ENCODE data around the gene FAM240A.

DNA sequence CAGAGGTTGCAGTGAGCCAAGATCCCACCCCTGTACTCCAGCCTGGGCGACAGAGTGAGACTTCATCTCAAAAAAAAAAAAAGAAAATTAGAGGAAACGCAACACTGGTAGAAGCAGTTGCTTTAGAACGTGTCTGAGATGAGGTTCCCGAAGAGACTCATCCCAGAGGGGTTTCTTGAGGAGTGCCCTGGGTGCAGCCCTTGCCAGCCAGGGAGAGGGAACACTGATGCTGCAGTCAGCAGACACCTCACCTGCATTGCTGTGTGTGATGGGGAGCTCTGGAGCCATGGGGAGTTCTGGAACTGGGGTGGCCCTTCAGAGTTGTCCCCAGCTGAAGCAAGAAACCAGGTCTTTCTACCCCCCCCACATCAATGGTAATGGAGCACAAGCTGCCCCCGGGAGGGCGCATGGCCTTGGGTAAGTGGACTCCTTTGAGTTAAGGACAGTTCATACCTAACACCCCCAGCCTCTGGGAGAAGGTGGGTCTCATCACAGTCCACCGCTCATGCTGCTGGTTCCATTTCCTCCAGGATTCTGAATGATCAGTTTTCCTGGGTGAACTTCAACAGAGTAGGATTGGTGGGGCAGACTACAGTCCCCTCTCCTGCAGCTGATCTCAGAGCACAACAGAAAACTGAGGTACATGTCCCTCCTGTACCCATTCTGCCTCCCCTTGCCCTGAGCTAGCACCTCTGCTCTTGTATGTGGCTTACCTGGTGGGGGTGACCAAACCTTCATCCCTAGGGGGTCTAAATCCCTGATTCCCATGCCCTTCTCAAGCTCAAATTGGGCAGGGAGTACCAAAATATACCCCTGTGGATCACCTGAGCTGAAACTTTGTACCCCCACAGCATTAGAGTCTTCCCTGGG lies 27.5 kb upstream of the FAM240A start:
- TF ChIP-seq SPI1 (IDR thresholded peaks at IDR 0.05; ENCODE audit: borderline replicate concordance, insufficient read depth, low read depth, low read length) (no peak), POLR2AphosphoS5 (IDR thresholded peaks at IDR 0.05; ENCODE audit: low read length) (no peak), RAD21 (IDR thresholded peaks at IDR 0.05; ENCODE audit: insufficient read depth, low read depth, low read length) (no peak)

Measured in GM12878 (cell line).